ENCODE results near the gene GRM4.

Gene GRM4

GRCh38 chr6:33993091-33993490 lies 152.8 kb downstream of the GRM4 start:
- H3K4me3 Mint-ChIP-seq, result no peak overlapping the region
- H3K4me1 Mint-ChIP-seq, result no peaks in the 10 kb centered on the region
- H3K27me3 Mint-ChIP-seq, result no peaks in the 10 kb centered on the region
- no peaks in the 10 kb centered on the region for H3K36me3 Mint-ChIP-seq
- no peaks in the 10 kb centered on the region for H3K9me3 Mint-ChIP-seq
- no peak overlapping the region for H3K27ac Mint-ChIP-seq

- H3K4me3 Mint-ChIP-seq, result no peak overlapping the region
- no peaks in the 10 kb centered on the region for H3K4me1 Mint-ChIP-seq
- no peak overlapping the region for H3K27ac Mint-ChIP-seq
- H3K27me3 Mint-ChIP-seq, result no peaks in the 10 kb centered on the region
- H3K9me3 Mint-ChIP-seq, result no peaks in the 10 kb centered on the region
- H3K36me3 Mint-ChIP-seq, result no peaks in the 10 kb centered on the region
These were observed 153.7 kb downstream of the GRM4 start for GRCh38 chr6:33992191-33992590.

GRCh38 chr6:33991610-33992009 lies 154.3 kb downstream of the GRM4 start:
- H3K4me3 Mint-ChIP-seq, result no peak overlapping the region
- H3K9me3 Mint-ChIP-seq, result no peaks in the 10 kb centered on the region
- no peaks in the 10 kb centered on the region for H3K4me1 Mint-ChIP-seq
- H3K27ac Mint-ChIP-seq, result no peak overlapping the region
- no peaks in the 10 kb centered on the region for H3K36me3 Mint-ChIP-seq
- no peaks in the 10 kb centered on the region for H3K27me3 Mint-ChIP-seq

- Mint-ChIP-seq H3K27me3 (no peaks in the 10 kb centered on the region), H3K9me3 (no peaks in the 10 kb centered on the region), H3K36me3 (no peaks in the 10 kb centered on the region), H3K27ac (no peak overlapping the region), H3K4me3 (no peak overlapping the region), H3K4me1 (no peaks in the 10 kb centered on the region)
These were observed 155.8 kb downstream of the GRM4 start for GRCh38 chr6:33990061-33990541.

- no peaks in the 10 kb centered on the region for H3K36me3 Mint-ChIP-seq
- H3K27me3 Mint-ChIP-seq, result no peaks in the 10 kb centered on the region
- no peaks in the 10 kb centered on the region for H3K9me3 Mint-ChIP-seq
- H3K27ac Mint-ChIP-seq, result no peak overlapping the region
- no peaks in the 10 kb centered on the region for H3K4me1 Mint-ChIP-seq
- H3K4me3 Mint-ChIP-seq, result no peak overlapping the region
These were observed 156.7 kb downstream of the GRM4 start for GRCh38 chr6:33989016-33989854.

- Mint-ChIP-seq H3K4me3 (no peak overlapping the region), H3K27me3 (no peaks in the 10 kb centered on the region), H3K27ac (no peak overlapping the region), H3K4me1 (peaks cover 1% of the 10 kb centered on the region), H3K9me3 (no peaks in the 10 kb centered on the region), H3K36me3 (no peaks in the 10 kb centered on the region)
These were observed 157.5 kb downstream of the GRM4 start for GRCh38 chr6:33988121-33989015.

- no peaks in the 10 kb centered on the region for H3K27me3 Mint-ChIP-seq
These were observed 158.3 kb downstream of the GRM4 start for GRCh38 chr6:33987531-33988021.

GRCh38 chr6:33985947-33986346 lies 159.9 kb downstream of the GRM4 start:
- Mint-ChIP-seq H3K4me3 (no peak overlapping the region), H3K36me3 (no peaks in the 10 kb centered on the region), H3K4me1 (peaks cover 3% of the 10 kb centered on the region), H3K27me3 (no peaks in the 10 kb centered on the region), H3K9me3 (no peaks in the 10 kb centered on the region), H3K27ac (no peak overlapping the region)

More at GRCh38 chr6:33987531-33988021, 158.3 kb downstream of the GRM4 start:
- H3K27ac Mint-ChIP-seq, result no peak overlapping the region
- peaks cover 3% of the 10 kb centered on the region for H3K4me1 Mint-ChIP-seq
- no peak overlapping the region for H3K4me3 Mint-ChIP-seq
- no peaks in the 10 kb centered on the region for H3K9me3 Mint-ChIP-seq
- no peaks in the 10 kb centered on the region for H3K36me3 Mint-ChIP-seq

GRCh38 chr6:33985313-33985751 lies 160.6 kb downstream of the GRM4 start:
- Mint-ChIP-seq H3K27ac (no peak overlapping the region), H3K27me3 (no peaks in the 10 kb centered on the region), H3K36me3 (no peaks in the 10 kb centered on the region), H3K4me3 (no peak overlapping the region), H3K9me3 (no peaks in the 10 kb centered on the region), H3K4me1 (peaks cover 3% of the 10 kb centered on the region)

- Mint-ChIP-seq H3K9me3 (no peaks in the 10 kb centered on the region), H3K36me3 (no peaks in the 10 kb centered on the region), H3K27ac (no peak overlapping the region), H3K4me3 (no peak overlapping the region), H3K4me1 (peaks cover 3% of the 10 kb centered on the region), H3K27me3 (no peaks in the 10 kb centered on the region)
These were observed 161.2 kb downstream of the GRM4 start for GRCh38 chr6:33984466-33985312.

GRCh38 chr6:33983721-33984465 lies 162.0 kb downstream of the GRM4 start:
- H3K4me3 Mint-ChIP-seq, result no peak overlapping the region
- peaks cover 3% of the 10 kb centered on the region for H3K4me1 Mint-ChIP-seq
- H3K27ac Mint-ChIP-seq, result no peak overlapping the region
- H3K36me3 Mint-ChIP-seq, result no peaks in the 10 kb centered on the region
- no peaks in the 10 kb centered on the region for H3K27me3 Mint-ChIP-seq
- no peaks in the 10 kb centered on the region for H3K9me3 Mint-ChIP-seq

- Mint-ChIP-seq H3K4me3 (no peak overlapping the region), H3K9me3 (no peaks in the 10 kb centered on the region), H3K27me3 (no peaks in the 10 kb centered on the region), H3K27ac (no peak overlapping the region), H3K4me1 (peaks cover 3% of the 10 kb centered on the region), H3K36me3 (no peaks in the 10 kb centered on the region)
These were observed 162.7 kb downstream of the GRM4 start for GRCh38 chr6:33983109-33983716.

GRCh38 chr6:33981861-33982260 lies 164.0 kb downstream of the GRM4 start:
- Mint-ChIP-seq H3K4me3 (no peak overlapping the region), H3K36me3 (no peaks in the 10 kb centered on the region), H3K9me3 (no peaks in the 10 kb centered on the region), H3K27ac (no peak overlapping the region), H3K27me3 (peaks cover 2% of the 10 kb centered on the region), H3K4me1 (peaks cover 6% of the 10 kb centered on the region)

GRCh38 chr6:33981421-33981820 lies 164.5 kb downstream of the GRM4 start:
- no peak overlapping the region for H3K4me3 Mint-ChIP-seq
- no peaks in the 10 kb centered on the region for H3K9me3 Mint-ChIP-seq
- H3K27ac Mint-ChIP-seq, result no peak overlapping the region
- H3K36me3 Mint-ChIP-seq, result no peaks in the 10 kb centered on the region
- H3K27me3 Mint-ChIP-seq, result peaks cover 6% of the 10 kb centered on the region
- peaks cover 10% of the 10 kb centered on the region for H3K4me1 Mint-ChIP-seq
